ENCODE measurements around the gene DNAH17. TPM values are rescaled to one million over a fixed set of nuclear protein-coding genes. Genes with fewer than 3 reads are reported as not detected.

Gene DNAH17
- total and polyA plus RNA-seq, 2 donors (not counting 3 experiments of a cell fraction or from before 2014, with no cell fraction given): not detected

DNA sequence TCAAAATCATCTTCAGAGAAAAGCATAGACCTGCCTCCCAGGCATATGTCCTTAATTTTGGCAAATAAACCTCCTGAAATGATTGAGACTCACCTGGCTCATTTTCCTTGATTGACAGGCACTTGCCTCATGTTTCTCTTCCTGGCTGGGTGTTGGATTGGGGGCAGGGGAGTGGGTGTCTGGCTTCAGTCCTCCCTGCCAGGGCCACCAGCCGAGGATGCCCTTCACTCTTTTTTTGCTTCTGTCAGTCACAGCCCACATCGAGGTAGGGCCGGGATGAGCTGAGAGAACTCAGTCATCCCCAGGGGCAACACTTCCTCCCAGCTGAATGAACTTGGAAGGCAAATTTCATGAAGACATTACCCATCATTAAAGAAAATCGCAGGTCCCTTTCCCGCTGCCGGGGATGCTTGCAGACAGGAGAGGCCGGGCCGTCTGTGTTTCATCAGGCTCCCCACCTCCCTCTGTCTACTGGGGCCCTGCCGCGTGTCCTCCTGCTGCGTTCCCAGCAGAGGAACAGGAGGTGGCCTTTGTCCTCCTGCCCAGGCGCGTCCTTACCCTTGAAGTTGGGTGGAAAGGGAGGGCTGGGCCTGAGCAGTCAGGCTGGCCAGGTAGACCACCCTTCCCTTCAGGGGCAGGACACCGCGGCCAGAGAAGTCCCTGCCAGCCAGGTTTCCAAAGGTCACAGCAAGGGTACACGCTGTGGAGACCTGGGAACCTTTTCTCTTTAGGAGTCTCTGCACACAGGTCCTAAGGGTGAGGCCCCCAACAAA, 11.2 kb upstream of the DNAH17 start:
- H3K4me1 ChIP-seq (ENCODE audit: control insufficient read depth, extremely low read depth, insufficient read depth, low read length): peaks cover 15% of the 10 kb centered on the region
- DNase-seq (ENCODE audit: low read depth, low spot score): no peak
- no peak overlapping the region for H3K4me3 ChIP-seq (replicated peaks in 1 of 3; ENCODE audit: insufficient read depth in 1 of 3, low read depth in 1 of 3, low read length in 3 of 3)
- no peak overlapping the region for H3K27ac ChIP-seq (ENCODE audit: insufficient read depth, low read depth, low read length)
- no peaks in the 10 kb centered on the region for H4K20me1 ChIP-seq (replicated peaks; ENCODE audit: control insufficient read depth, extremely low read depth, insufficient read depth, low read length)
- H3K36me3 ChIP-seq (ENCODE audit: control insufficient read depth in 2 of 2, extremely low read depth in 1 of 2, insufficient read depth in 2 of 2, low read length in 2 of 2): no peaks in the 10 kb centered on the region
- BruUV-seq (replicated peaks): no TSS peak
- H3K9ac ChIP-seq (replicated peaks; ENCODE audit: extremely low read depth, insufficient read depth, low read length): no peak overlapping the region
- ChIA-PET CTCF (interaction anchor here (1.1 kb wide), 1 partner anchor 26 kb away, joined by 3 read pairs; no protein-coding TSS in a partner anchor), POLR2A (no interaction called here)
- H3K9me1 ChIP-seq (replicated peaks; ENCODE audit: control insufficient read depth, extremely low read depth, insufficient read depth, low read length): no peaks in the 10 kb centered on the region
- no peaks in the 10 kb centered on the region for H3K9me3 ChIP-seq (replicated peaks; ENCODE audit: control insufficient read depth, insufficient read depth, low read length)
- no peak for TF ChIP-seq EZH2 (IDR thresholded peaks at IDR 0.05; ENCODE audit: borderline replicate concordance, low read depth, low read length, severe bottlenecking)
- no peak for TF ChIP-seq FOS (IDR thresholded peaks at IDR 0.05; ENCODE audit: borderline replicate concordance, insufficient read depth, low read length)
- TF ChIP-seq, protein P1, sequence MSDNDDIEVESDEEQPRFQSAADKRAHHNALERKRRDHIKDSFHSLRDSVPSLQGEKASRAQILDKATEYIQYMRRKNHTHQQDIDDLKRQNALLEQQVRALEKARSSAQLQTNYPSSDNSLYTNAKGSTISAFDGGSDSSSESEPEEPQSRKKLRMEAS (IDR thresholded peaks at IDR 0.05; ENCODE audit: insufficient read depth, insufficient read length): no peak
- no peak for TF ChIP-seq POLR2AphosphoS5 (IDR thresholded peaks at IDR 0.05; ENCODE audit: insufficient read depth, low read depth, low read length)
- no peak for TF ChIP-seq GATA2 (IDR thresholded peaks at IDR 0.05; ENCODE audit: insufficient read depth, insufficient read length, low read depth, low read length)
- TF ChIP-seq POLR2A (IDR thresholded peaks at IDR 0.05; ENCODE audit: low read depth, low read length): no peak
- no peak for TF ChIP-seq MYC (IDR thresholded peaks at IDR 0.05; ENCODE audit: low read depth, low read length)
- no peak for TF ChIP-seq JUN (IDR thresholded peaks at IDR 0.05; ENCODE audit: borderline replicate concordance, insufficient read depth, insufficient read length, low read depth)
- TF ChIP-seq, protein P2, sequence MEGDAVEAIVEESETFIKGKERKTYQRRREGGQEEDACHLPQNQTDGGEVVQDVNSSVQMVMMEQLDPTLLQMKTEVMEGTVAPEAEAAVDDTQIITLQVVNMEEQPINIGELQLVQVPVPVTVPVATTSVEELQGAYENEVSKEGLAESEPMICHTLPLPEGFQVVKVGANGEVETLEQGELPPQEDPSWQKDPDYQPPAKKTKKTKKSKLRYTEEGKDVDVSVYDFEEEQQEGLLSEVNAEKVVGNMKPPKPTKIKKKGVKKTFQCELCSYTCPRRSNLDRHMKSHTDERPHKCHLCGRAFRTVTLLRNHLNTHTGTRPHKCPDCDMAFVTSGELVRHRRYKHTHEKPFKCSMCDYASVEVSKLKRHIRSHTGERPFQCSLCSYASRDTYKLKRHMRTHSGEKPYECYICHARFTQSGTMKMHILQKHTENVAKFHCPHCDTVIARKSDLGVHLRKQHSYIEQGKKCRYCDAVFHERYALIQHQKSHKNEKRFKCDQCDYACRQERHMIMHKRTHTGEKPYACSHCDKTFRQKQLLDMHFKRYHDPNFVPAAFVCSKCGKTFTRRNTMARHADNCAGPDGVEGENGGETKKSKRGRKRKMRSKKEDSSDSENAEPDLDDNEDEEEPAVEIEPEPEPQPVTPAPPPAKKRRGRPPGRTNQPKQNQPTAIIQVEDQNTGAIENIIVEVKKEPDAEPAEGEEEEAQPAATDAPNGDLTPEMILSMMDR (IDR thresholded peaks at IDR 0.05; ENCODE audit: extremely low read depth in 1 of 2, insufficient read depth in 1 of 2, low read depth in 1 of 2, low read length in 2 of 2): no peak
- no peak for FAIRE-seq
- dilution Hi-C loops (cut with MboI; ENCODE audit: extremely low pct_ligation_motif_present, low sequenced_read_pairs): no loop called here
- no peak overlapping the region for H3K4me2 ChIP-seq (ENCODE audit: insufficient read depth, low read length)
- H3K27me3 ChIP-seq (ENCODE audit: control insufficient read depth in 2 of 2, insufficient read depth in 2 of 2, low read length in 2 of 2): peaks cover 0 to 5% of the 10 kb centered on the region in 2 experiments
- intact Hi-C loops (cut with micrococcal nuclease): no loop called here
- H2AFZ ChIP-seq (ENCODE audit: low read depth, low read length): no peak overlapping the region
- no peaks in the 10 kb centered on the region for H3K79me2 ChIP-seq (ENCODE audit: control insufficient read depth, insufficient read depth, low read length)

Data from endothelial cell of umbilical vein (primary cell).